Hematopoietic multipotent progenitor cell treated with erythropoietin and hydrocortisone succinate and interleukin-3 and kit ligand, for 15 days (in vitro differentiated cells): ENCODE data around the gene ADORA1.

ENCODE experiments used
- DNase-seq: peaks from one replicate; pipeline ENCODE4 v3.0.0-alpha.2; 2015; ENCODE audit warnings: low spot score

ADORA1 gene

DNA sequence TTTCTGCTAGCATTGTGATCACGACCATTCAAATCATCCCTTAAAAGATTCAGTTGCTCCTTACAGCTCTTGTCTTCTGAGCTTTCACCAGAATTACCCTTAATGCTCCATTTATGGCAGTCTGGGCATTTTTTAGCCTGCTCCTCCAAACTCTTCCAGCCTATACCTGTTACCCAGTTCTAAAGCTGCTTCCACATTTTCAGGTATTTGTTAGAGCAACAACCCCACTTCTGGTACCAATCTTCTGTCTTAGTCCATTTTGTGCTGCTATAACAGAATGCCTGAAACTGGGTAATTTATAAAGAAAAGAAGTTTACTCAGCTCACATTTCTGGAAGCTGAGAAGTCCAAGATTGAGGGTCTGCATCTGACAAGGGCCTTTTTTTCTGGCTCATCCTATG is 30.9 kb downstream of the ADORA1 start:
- no peak for DNase-seq

- DNase-seq = no peak
Observed at GRCh38 chr1:203158960-203159665, 31.6 kb downstream of the ADORA1 start.

GRCh38 chr1:203159844-203160243 is 32.3 kb downstream of the ADORA1 start:
- no peak for DNase-seq

GRCh38 chr1:203161175-203161574 is 33.6 kb downstream of the ADORA1 start:
- no peak for DNase-seq

GRCh38 chr1:203161703-203162102 is 34.2 kb downstream of the ADORA1 start:
- no peak for DNase-seq

- no peak for DNase-seq
Observed at GRCh38 chr1:203162403-203162802, 34.9 kb downstream of the ADORA1 start.

- no peak for DNase-seq
Observed at GRCh38 chr1:203163891-203164635, 36.5 kb downstream of the ADORA1 start.

DNA sequence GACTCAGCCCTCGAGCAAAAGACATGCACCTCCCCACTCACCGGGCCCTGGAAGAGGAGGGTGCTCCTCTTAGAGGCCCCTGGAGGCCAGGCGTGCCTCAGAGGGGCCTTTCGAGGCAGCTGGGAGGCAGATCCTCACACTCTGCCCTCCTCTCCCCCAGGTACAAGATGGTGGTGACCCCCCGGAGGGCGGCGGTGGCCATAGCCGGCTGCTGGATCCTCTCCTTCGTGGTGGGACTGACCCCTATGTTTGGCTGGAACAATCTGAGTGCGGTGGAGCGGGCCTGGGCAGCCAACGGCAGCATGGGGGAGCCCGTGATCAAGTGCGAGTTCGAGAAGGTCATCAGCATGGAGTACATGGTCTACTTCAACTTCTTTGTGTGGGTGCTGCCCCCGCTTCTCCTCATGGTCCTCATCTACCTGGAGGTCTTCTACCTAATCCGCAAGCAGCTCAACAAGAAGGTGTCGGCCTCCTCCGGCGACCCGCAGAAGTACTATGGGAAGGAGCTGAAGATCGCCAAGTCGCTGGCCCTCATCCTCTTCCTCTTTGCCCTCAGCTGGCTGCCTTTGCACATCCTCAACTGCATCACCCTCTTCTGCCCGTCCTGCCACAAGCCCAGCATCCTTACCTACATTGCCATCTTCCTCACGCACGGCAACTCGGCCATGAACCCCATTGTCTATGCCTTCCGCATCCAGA is 37.7 kb downstream of the ADORA1 start:
- no peak for DNase-seq

DNA sequence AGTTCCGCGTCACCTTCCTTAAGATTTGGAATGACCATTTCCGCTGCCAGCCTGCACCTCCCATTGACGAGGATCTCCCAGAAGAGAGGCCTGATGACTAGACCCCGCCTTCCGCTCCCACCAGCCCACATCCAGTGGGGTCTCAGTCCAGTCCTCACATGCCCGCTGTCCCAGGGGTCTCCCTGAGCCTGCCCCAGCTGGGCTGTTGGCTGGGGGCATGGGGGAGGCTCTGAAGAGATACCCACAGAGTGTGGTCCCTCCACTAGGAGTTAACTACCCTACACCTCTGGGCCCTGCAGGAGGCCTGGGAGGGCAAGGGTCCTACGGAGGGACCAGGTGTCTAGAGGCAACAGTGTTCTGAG is 38.3 kb downstream of the ADORA1 start:
- no peak for DNase-seq

DNA sequence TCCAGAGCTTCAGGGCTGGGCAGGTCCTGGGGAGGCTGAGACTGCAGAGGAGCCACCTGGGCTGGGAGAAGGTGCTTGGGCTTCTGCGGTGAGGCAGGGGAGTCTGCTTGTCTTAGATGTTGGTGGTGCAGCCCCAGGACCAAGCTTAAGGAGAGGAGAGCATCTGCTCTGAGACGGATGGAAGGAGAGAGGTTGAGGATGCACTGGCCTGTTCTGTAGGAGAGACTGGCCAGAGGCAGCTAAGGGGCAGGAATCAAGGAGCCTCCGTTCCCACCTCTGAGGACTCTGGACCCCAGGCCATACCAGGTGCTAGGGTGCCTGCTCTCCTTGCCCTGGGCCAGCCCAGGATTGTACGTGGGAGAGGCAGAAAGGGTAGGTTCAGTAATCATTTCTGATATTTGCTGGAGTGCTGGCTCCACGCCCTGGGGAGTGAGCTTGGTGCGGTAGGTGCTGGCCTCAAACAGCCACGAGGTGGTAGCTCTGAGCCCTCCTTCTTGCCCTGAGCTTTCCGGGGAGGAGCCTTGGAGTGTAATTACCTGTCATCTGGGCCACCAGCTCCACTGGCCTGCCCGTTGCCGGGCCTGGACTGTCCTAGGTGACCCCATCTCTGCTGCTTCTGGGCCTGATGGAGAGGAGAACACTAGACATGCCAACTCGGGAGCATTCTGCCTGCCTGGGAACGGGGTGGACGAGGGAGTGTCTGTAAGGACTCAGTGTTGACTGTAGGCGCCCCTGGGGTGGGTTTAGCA is 38.8 kb downstream of the ADORA1 start:
- DNase-seq = no peak

GRCh38 chr1:203167026-203167912 is 39.7 kb downstream of the ADORA1 start:
- DNase-seq = no peak

DNA sequence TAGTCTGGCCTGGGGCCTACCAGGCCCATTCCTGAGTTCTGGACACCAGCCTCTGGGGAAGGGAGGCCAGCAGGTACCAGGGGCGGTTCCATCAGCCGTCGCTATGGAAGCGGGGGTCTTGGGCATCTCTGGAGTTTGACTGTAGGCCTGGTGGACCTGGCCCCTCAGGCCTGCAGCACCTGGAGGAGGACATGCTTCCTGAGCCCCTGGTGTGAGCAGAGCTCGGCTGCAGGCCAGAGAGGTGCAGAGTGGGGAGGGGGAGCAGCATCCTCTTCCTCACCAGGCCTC is 40.3 kb downstream of the ADORA1 start:
- DNase-seq = no peak

GRCh38 chr1:203168256-203168786 is 40.8 kb downstream of the ADORA1 start:
- no peak for DNase-seq

DNA sequence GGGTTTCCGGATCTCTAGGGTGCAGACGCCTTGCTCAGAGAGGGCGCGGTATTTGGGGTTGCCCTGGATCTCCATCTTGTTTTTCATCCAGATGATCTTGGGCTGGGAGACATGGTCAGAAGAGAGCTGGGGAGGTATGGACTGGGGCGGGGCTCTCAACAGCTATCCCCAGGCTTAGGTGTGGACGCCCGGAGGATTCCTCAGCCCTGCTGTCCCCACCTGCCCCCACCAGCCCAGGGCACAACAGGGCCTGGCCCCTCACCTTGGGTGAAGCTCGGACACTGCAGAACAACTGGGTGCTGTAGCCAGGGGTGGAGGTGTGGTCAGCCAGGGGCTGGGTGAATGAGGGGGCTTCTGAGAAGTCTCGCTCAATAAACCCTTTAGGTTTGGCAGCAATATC is 41.5 kb downstream of the ADORA1 start:
- DNase-seq = no peak

DNA sequence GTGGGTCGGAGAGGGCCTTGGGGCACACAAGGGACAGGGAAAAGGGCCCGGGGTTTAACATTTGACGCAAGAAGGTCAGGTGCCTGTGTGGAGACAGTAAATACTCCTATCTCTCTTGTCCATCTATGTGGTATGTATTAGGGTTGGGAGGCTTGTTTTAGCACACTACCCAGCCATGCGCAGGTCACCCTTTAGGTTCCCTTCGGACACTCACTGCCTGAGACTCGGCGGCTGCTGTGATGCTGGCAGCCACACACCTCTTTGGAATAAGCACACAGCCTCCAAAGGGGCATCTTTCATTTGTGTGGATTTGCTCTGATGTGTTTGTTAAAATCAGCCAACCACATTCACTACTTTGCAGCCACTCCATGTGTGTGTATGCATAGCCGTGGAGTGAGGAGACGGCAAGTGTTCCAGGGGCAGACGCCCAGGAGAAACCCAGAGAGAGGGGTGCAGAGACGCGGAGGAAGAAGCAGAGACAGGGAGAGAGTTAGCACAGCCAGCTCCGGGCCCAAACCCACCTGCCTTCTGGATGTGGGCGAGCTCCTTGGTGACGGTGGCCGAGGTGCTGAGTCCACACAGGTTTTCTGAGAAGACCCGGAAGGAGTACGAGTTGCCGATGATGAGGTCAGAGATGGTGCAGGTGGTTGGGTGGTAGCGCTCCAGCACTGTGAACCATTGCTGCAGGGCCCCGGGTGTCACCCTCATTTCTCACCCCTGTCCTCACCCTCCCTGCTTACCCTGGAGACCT is 42.4 kb downstream of the ADORA1 start:
- DNase-seq = no peak

DNA sequence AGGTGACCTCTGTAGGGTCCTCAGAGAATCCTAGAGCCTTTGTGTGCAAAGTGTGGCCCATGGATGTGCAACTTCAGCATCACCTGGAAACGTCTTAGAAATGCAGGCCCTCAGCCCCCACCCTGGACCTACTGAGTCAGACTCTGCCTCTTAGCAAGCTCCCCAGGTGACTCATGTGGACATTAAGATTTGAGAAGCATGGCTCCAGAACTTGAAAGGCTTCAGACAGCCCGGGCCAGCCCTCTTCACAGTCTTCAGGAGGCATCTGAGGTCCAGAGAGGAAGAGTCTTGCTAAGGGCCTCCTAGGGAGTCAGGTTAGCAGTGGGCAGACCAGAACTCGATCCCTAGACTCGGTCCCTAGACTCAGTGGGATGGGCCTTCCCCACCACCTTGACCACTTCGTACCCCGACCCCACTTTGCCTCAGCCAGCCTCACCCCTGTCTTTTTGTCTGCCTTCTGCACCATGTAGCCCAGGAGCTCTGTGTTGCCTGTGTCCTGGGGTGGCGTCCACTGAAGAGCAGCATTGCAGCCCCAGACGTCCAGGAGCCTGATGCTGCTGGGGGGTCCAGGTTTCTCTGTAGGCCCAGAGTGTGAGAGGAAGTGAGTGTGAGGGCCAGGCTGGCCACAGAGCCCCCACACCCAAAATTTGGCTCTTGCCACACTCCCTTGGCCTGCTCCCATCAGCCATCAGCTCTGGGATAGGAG is 43.3 kb downstream of the ADORA1 start:
- no peak for DNase-seq

GRCh38 chr1:203171341-203172183 is 44.0 kb downstream of the ADORA1 start:
- DNase-seq = no peak

DNA sequence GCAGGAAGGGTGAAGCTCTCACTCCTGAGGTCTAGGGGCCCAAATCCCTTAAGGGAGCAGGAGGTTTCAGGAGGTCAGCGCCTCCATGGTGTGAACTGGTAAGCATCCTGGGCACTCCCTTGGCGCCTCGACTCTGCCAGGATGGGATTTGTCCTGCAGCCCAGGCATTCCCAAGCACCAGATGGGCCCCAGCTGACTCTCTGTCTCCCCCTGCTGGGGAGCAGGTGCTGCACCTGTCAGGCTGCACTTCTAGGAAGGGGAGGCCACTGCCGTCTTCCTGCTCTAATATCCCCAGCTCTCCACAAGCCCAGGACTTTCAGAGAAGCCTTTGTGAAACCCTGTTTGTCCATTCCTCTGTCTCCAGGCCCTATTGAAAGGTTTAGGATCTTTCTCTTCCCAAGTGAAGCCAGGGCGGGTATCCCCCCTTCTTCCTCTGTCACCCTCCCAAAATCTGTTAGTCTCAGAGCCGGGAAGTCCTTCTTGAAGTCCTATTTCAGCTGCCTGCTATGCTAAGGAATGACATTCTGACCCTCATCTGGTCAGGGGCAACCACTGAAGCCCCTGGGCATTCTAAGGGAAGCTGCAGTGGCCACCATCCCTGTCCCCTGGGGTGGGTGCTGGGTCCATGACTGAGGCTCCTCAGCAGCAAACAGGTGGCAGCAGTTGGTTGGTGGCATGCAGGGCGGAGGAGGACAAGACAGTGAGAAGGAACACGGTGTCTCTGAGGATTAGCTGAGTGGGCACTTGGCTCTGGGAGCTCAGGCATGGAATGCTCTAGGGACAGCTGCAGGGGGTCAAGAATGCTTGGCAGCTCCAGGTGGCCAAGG is 44.9 kb downstream of the ADORA1 start:
- peak; percentile 65 for DNase-seq
